ENCODE results near the gene MYH15.

Gene MYH15

DNA sequence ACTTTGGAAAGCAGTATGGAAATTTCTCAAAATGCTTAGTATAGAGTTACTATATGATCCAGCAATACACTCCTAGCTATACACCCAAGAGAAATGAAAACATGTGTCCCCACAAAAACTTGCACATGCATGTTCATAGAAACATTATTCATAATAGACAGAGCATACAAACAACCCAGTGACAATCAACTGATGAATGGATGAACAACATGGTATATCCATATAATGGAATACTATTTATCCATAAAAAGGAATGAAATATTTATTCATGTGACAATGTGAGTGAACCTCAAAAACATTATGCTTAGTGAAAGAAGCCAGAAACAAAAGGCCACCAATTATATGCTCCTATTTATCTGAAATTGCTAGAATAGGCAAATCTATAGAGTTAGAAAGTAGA is 6.7 kb downstream of the MYH15 start:
- Histone ChIP-seq H3K9me3 (ENCODE audit: low read depth, low read length) (no peaks in the 10 kb centered on the region), H3K9ac (ENCODE audit: insufficient read length) (no peak overlapping the region), H3K27ac (no peak overlapping the region), H3K4me3 (no peak overlapping the region), H3K36me3 (ENCODE audit: insufficient read depth, low read length) (no peaks in the 10 kb centered on the region)
- DNase-seq (ENCODE audit: low read depth, low spot score): no peak
- no peak for TF ChIP-seq POLR2AphosphoS5 (IDR thresholded peaks at IDR 0.05; ENCODE audit: borderline replicate concordance, low read depth, low read length)
- TF ChIP-seq FOXP2 (optimal IDR thresholded peaks at IDR 0.05; ENCODE audit: control extremely low read depth, extremely low read length, insufficient read depth): no peak
- no peak for TF ChIP-seq EZH2 (IDR thresholded peaks at IDR 0.05)

- H3K9me3 ChIP-seq (ENCODE audit: low read depth, low read length): no peaks in the 10 kb centered on the region
- no peak for TF ChIP-seq EZH2 (IDR thresholded peaks at IDR 0.05)
- TF ChIP-seq FOXP2 (optimal IDR thresholded peaks at IDR 0.05; ENCODE audit: control extremely low read depth, extremely low read length, insufficient read depth): no peak
- no peak for TF ChIP-seq POLR2AphosphoS5 (IDR thresholded peaks at IDR 0.05; ENCODE audit: borderline replicate concordance, low read depth, low read length)
- no peaks in the 10 kb centered on the region for H3K36me3 ChIP-seq (ENCODE audit: insufficient read depth, low read length)
- no peak overlapping the region for H3K9ac ChIP-seq (ENCODE audit: insufficient read length)
- H3K4me3 ChIP-seq: no peak overlapping the region
- no peak overlapping the region for H3K27ac ChIP-seq
- no peak for DNase-seq (ENCODE audit: low read depth, low spot score)
These were observed 8.9 kb downstream of the MYH15 start for GRCh38 chr3:108501535-108501934.

- TF ChIP-seq FOXP2 (optimal IDR thresholded peaks at IDR 0.05; ENCODE audit: control extremely low read depth, extremely low read length, insufficient read depth): no peak
- TF ChIP-seq POLR2AphosphoS5 (IDR thresholded peaks at IDR 0.05; ENCODE audit: borderline replicate concordance, low read depth, low read length): no peak
- no peak for TF ChIP-seq EZH2 (IDR thresholded peaks at IDR 0.05)
- no peak for DNase-seq (ENCODE audit: low read depth, low spot score)
- Histone ChIP-seq H3K9ac (ENCODE audit: insufficient read length) (no peak overlapping the region), H3K4me3 (no peak overlapping the region), H3K9me3 (ENCODE audit: low read depth, low read length) (no peaks in the 10 kb centered on the region), H3K27ac (no peak overlapping the region), H3K36me3 (ENCODE audit: insufficient read depth, low read length) (no peaks in the 10 kb centered on the region)
These were observed 9.7 kb downstream of the MYH15 start for GRCh38 chr3:108500728-108501127.

- no peaks in the 10 kb centered on the region for H3K36me3 ChIP-seq (ENCODE audit: insufficient read depth, low read length)
- no peak overlapping the region for H3K4me3 ChIP-seq
- no peak overlapping the region for H3K9ac ChIP-seq (ENCODE audit: insufficient read length)
- no peak for DNase-seq (ENCODE audit: low read depth, low spot score)
- no peaks in the 10 kb centered on the region for H3K9me3 ChIP-seq (ENCODE audit: low read depth, low read length)
- TF ChIP-seq EZH2 (IDR thresholded peaks at IDR 0.05) (no peak), POLR2AphosphoS5 (IDR thresholded peaks at IDR 0.05; ENCODE audit: borderline replicate concordance, low read depth, low read length) (no peak), FOXP2 (optimal IDR thresholded peaks at IDR 0.05; ENCODE audit: control extremely low read depth, extremely low read length, insufficient read depth) (no peak)
- no peak overlapping the region for H3K27ac ChIP-seq
These were observed 13.1 kb downstream of the MYH15 start for GRCh38 chr3:108497271-108497670.

GRCh38 chr3:108495717-108496116 is 14.7 kb downstream of the MYH15 start:
- Histone ChIP-seq H3K9me3 (ENCODE audit: low read depth, low read length) (no peaks in the 10 kb centered on the region), H3K36me3 (ENCODE audit: insufficient read depth, low read length) (no peaks in the 10 kb centered on the region), H3K27ac (no peak overlapping the region), H3K9ac (ENCODE audit: insufficient read length) (no peak overlapping the region), H3K4me3 (no peak overlapping the region)
- TF ChIP-seq FOXP2 (optimal IDR thresholded peaks at IDR 0.05; ENCODE audit: control extremely low read depth, extremely low read length, insufficient read depth) (no peak), POLR2AphosphoS5 (IDR thresholded peaks at IDR 0.05; ENCODE audit: borderline replicate concordance, low read depth, low read length) (no peak), EZH2 (IDR thresholded peaks at IDR 0.05) (no peak)
- no peak for DNase-seq (ENCODE audit: low read depth, low spot score)

- no peak for DNase-seq (ENCODE audit: low read depth, low spot score)
- H3K9ac ChIP-seq (ENCODE audit: insufficient read length): peak overlapping the region; percentile 23
- TF ChIP-seq POLR2AphosphoS5 (IDR thresholded peaks at IDR 0.05; ENCODE audit: borderline replicate concordance, low read depth, low read length): no peak
These were observed 15.4 kb downstream of the MYH15 start for GRCh38 chr3:108494906-108495531.

DNA sequence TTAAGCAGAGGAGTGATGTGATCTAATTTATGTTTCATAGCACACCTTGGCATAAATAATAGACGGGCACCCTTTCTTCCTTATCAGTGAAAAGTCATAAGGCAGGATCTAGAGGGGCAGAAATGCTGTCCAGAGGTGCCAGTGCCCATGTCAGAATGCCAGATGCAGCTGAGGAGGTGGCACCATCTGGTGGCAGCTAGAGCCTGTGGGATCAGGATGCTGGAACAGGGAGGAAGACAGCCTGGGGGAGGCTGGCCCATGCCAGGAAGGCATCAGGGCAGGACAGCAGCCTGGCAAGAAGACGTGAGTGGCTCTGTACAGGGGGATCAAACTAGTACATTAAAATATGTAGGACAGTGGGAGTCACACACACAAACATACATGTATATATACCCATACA is 16.5 kb downstream of the MYH15 start:
- Histone ChIP-seq H3K9ac (ENCODE audit: insufficient read length) (no peak overlapping the region), H3K36me3 (ENCODE audit: insufficient read depth, low read length) (no peaks in the 10 kb centered on the region), H3K9me3 (ENCODE audit: low read depth, low read length) (no peaks in the 10 kb centered on the region), H3K27ac (no peak overlapping the region), H3K4me3 (no peak overlapping the region)
- DNase-seq (ENCODE audit: low read depth, low spot score): no peak
- no peak for TF ChIP-seq FOXP2 (optimal IDR thresholded peaks at IDR 0.05; ENCODE audit: control extremely low read depth, extremely low read length, insufficient read depth)
- no peak for TF ChIP-seq POLR2AphosphoS5 (IDR thresholded peaks at IDR 0.05; ENCODE audit: borderline replicate concordance, low read depth, low read length)
- TF ChIP-seq EZH2 (IDR thresholded peaks at IDR 0.05): no peak

More at GRCh38 chr3:108494906-108495531, 15.4 kb downstream of the MYH15 start:
- 0 out of 2 replicates have a peak overlapping the region, but pooled peaks have one; percentile 11 for H3K27ac ChIP-seq
- no peaks in the 10 kb centered on the region for H3K9me3 ChIP-seq (ENCODE audit: low read depth, low read length)
- H3K36me3 ChIP-seq (ENCODE audit: insufficient read depth, low read length): no peaks in the 10 kb centered on the region
- H3K4me3 ChIP-seq: peak overlapping the region; percentile 26; the same call in 1 of the 2 replicates

DNA sequence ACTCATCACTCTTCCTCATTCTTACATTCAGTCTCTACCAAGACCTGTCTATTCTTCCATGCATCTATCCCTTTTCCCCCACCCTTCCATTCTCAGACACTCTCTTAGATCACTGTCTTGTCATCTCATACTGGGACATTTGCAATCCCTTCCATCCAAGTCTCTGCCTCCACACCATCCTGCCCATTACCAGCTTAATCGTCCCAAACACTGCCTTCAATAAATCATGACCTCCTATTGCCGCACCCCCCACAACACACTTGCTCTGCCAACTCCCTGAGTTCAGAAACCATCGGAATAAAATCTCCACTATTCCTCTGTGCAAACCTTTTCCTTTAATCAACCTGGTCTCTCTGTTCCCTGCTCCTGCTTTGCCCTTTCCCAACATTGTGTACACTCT is 18.9 kb downstream of the MYH15 start:
- no peak for DNase-seq (ENCODE audit: low read depth, low spot score)
- Histone ChIP-seq H3K9ac (ENCODE audit: insufficient read length) (no peak overlapping the region), H3K27ac (no peak overlapping the region), H3K36me3 (ENCODE audit: insufficient read depth, low read length) (no peaks in the 10 kb centered on the region), H3K9me3 (ENCODE audit: low read depth, low read length) (no peaks in the 10 kb centered on the region), H3K4me3 (no peak overlapping the region)
- TF ChIP-seq POLR2AphosphoS5 (IDR thresholded peaks at IDR 0.05; ENCODE audit: borderline replicate concordance, low read depth, low read length) (no peak), EZH2 (IDR thresholded peaks at IDR 0.05) (no peak), FOXP2 (optimal IDR thresholded peaks at IDR 0.05; ENCODE audit: control extremely low read depth, extremely low read length, insufficient read depth) (no peak)

DNA sequence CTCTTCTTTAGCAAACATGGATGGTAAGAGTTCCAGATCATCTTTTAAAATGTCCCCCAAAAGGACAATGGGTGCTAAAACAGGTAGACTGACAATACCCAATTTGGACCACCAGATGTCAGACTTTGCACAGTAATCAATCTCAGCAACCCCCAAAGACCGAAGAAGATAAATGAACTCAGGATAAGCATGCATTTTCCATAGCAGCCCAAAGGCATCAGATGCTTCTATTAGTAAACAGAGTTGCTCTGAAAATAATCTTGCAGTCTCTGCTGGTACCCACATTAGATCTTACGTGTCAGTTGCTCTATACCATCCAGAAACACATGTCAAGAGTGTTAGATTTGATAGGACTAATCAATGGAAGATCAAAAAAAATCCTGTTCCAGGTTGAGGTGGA is 20.6 kb downstream of the MYH15 start:
- no peak for TF ChIP-seq EZH2 (IDR thresholded peaks at IDR 0.05)
- TF ChIP-seq POLR2AphosphoS5 (IDR thresholded peaks at IDR 0.05; ENCODE audit: borderline replicate concordance, low read depth, low read length): no peak
- no peak for TF ChIP-seq FOXP2 (optimal IDR thresholded peaks at IDR 0.05; ENCODE audit: control extremely low read depth, extremely low read length, insufficient read depth)
- no peak overlapping the region for H3K9ac ChIP-seq (ENCODE audit: insufficient read length)
- DNase-seq (ENCODE audit: low read depth, low spot score): no peak
- H3K27ac ChIP-seq: no peak overlapping the region
- H3K4me3 ChIP-seq: no peak overlapping the region
- H3K9me3 ChIP-seq (ENCODE audit: low read depth, low read length): no peaks in the 10 kb centered on the region
- no peaks in the 10 kb centered on the region for H3K36me3 ChIP-seq (ENCODE audit: insufficient read depth, low read length)

Data from SK-N-MC (cell line).